ENCODE data around the gene PTHLH. TPM values are rescaled to one million over a fixed set of nuclear protein-coding genes. Genes with fewer than 3 reads are reported as not detected.

PTHLH gene
- total and polyA plus RNA-seq, 10 of the 15 experiments (the other 5 are each of a cell fraction or from before 2014, with no cell fraction given): 0.08 to 0.12 TPM; not detected in 8

- no peak for TF ChIP-seq E4F1 (IDR thresholded peaks at IDR 0.05; ENCODE audit: borderline replicate concordance, partially characterized antibody)
- TF ChIP-seq ZBTB4 (CRISPR knock-in tag; IDR thresholded peaks at IDR 0.05): no peak
Observed at GRCh38 chr12:27979145-27979544, 6.6 kb upstream of the PTHLH start (continued).

GRCh38 chr12:27975222-27976136, 2.9 kb upstream of the PTHLH start:
- intact Hi-C loops (cut with micrococcal nuclease; ENCODE audit: unreplicated experiment) (no loop called here), in situ Hi-C loops (cut with MboI) (no loop called here)
- ChIA-PET CTCF (no interaction called here), RAD21 (ENCODE audit: unreplicated experiment) (no interaction called here), POLR2A (no interaction called here), SMC1A (ENCODE audit: uncharacterized antibody, unreplicated experiment) (no interaction called here)
- Histone ChIP-seq H3K9ac (ENCODE audit: control insufficient read depth, insufficient read depth, low read length) (no peak overlapping the region), H4K20me1 (ENCODE audit: control insufficient read depth, insufficient read depth) (no peaks in the 10 kb centered on the region; the same call in 1 of the 2 replicates), H3K4me1 (ENCODE audit: control insufficient read depth, insufficient read depth, low read length) (no peaks in the 10 kb centered on the region), H3K4me3 (no peak overlapping the region), H3K27me3 (replicated peaks in 1 of 2; ENCODE audit: control insufficient read depth in 2 of 2, insufficient read depth in 2 of 2, low read length in 1 of 2) (peaks cover 15 to 25% of the 10 kb centered on the region in 2 experiments), H2AFZ (ENCODE audit: control insufficient read depth, low read depth, low read length) (no peak overlapping the region), H3K36me3 (ENCODE audit: control insufficient read depth in 2 of 2, insufficient read depth in 2 of 2, low read length in 1 of 2) (no peaks in the 10 kb centered on the region), H3K9me3 (replicated peaks; ENCODE audit: control insufficient read depth, insufficient read depth, low read length) (no peaks in the 10 kb centered on the region), H3K79me2 (ENCODE audit: control insufficient read depth, insufficient read depth, low read length) (no peaks in the 10 kb centered on the region), H3K4me2 (ENCODE audit: control insufficient read depth, insufficient read depth) (no peak overlapping the region), H3K27ac (ENCODE audit: control insufficient read depth, insufficient read depth) (no peak overlapping the region)
- DNase-seq (ENCODE audit: low read depth, low spot score) (no peak), FAIRE-seq (no peak), ATAC-seq (no peak)
- BruUV-seq (replicated peaks): no TSS peak
- 22% methylated on average over 61 of the region's 61 CpGs for WGBS (ENCODE audit: insufficient coverage, insufficient replicate concordance, low lambda C conversion rate, missing lambda C conversion rate)
- TF ChIP-seq PAX8 (IDR thresholded peaks at IDR 0.05): no peak
- peak; percentile 72 for TF ChIP-seq SUZ12 (IDR thresholded peaks at IDR 0.05; ENCODE audit: unreplicated experiment)
- no peak for TF ChIP-seq USF2 (IDR thresholded peaks at IDR 0.05; ENCODE audit: borderline replicate concordance, low read depth, low read length)
- peak; percentile 68; the same call in 1 of the 2 replicates for TF ChIP-seq REST (IDR thresholded peaks at IDR 0.05; ENCODE audit: low read depth, low read length)

Data from GM12878 (cell line).